RWPE2 (cell line): ENCODE measurements around the gene RC3H2.
"Not testable (repeated sequence)": the region's sequence is repeated elsewhere in the genome, so short reads cannot be mapped to it uniquely, and the experiment has no call there.

Experiments used
- ATAC-seq: fragments of 200-7000 bp; cut with Tn5 transposase; 3 replicates; pipeline ENCODE4 v1.9.1; 2021; ENCODE audit warnings: low read depth
- DNase-seq: peaks from one replicate; pipeline ENCODE4 v3.0.0-alpha.2; 2020; ENCODE audit warnings: low spot score
- H3K27ac ChIP-seq: fragments of 450-650 bp; 2 replicates; pipeline ENCODE4 v1.5.1; 2017; ENCODE audit warnings: mild to moderate bottlenecking; ENCODE audit not compliant: poor library complexity, severe bottlenecking
- H3K27me3 ChIP-seq: fragments of 250-450 bp; sonication (Bioruptor Pico); 2 replicates; pipeline ENCODE4 v1.5.1; 2021; ENCODE audit warnings: mild to moderate bottlenecking, moderate library complexity; ENCODE audit not compliant: insufficient read depth, poor library complexity, severe bottlenecking
- H3K36me3 ChIP-seq: fragments of 250-450 bp; sonication (Bioruptor Pico); 2 replicates; pipeline ENCODE4 v1.5.1; 2020; ENCODE audit warnings: low read depth, mild to moderate bottlenecking, moderate library complexity
- H3K4me1 ChIP-seq: fragments of 250-450 bp; sonication (Bioruptor Pico); 2 replicates; pipeline ENCODE4 v1.5.1; 2021; ENCODE audit warnings: mild to moderate bottlenecking, moderate library complexity; ENCODE audit not compliant: insufficient read depth, poor library complexity, severe bottlenecking
- H3K4me3 ChIP-seq: fragments of 250-450 bp; sonication (Bioruptor Pico); 2 replicates; pipeline ENCODE4 v1.5.1; 2021; ENCODE audit warnings: mild to moderate bottlenecking, moderate library complexity; ENCODE audit not compliant: severe bottlenecking
- H3K9me3 ChIP-seq: fragments of 250-450 bp; sonication (Bioruptor Pico); 2 replicates; pipeline ENCODE4 v1.5.1; 2021; ENCODE audit warnings: mild to moderate bottlenecking, moderate library complexity; ENCODE audit not compliant: severe bottlenecking
- TF ChIP-seq, protein P1 (sequence below): fragments of 450-650 bp; IDR thresholded peaks from one replicate; pipeline ENCODE4 v1.5.1; 2017; ENCODE audit warnings: mild to moderate bottlenecking, moderate library complexity; ENCODE audit not compliant: poor library complexity, severe bottlenecking

Gene RC3H2

DNA sequence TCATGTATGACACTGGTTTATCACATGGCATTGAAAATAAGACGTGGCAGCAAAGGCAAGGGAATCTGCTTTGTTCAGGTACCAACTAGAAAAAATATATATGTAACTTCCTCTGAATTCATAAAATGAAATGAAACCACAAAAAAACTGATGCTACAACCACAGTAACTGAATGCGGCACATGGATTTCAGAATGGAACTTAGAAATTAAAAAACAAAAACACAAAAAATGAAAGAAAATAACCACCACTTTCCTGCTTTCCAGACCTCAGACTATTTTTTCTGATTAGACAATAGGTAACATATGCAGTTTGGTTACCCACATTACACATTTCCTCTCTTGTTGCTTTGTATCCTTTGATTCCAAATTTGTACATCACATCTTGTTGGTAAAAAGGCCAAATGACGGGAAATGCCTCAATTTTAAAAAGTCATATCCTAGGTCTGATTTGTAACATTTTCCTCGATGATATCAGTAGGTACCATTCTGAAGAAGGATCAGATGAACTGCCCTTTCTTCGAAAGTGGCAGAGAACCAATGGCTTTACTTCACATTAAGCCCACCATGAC, 58.7 kb downstream of the RC3H2 start:
- Histone ChIP-seq H3K36me3 (peaks cover 59% of the 10 kb centered on the region), H3K4me1 (no peaks in the 10 kb centered on the region), H3K9me3 (no peaks in the 10 kb centered on the region), H3K27ac (no peak overlapping the region), H3K4me3 (no peak overlapping the region), H3K27me3 (no peaks in the 10 kb centered on the region)
- no peak for DNase-seq
- TF ChIP-seq, protein P1, sequence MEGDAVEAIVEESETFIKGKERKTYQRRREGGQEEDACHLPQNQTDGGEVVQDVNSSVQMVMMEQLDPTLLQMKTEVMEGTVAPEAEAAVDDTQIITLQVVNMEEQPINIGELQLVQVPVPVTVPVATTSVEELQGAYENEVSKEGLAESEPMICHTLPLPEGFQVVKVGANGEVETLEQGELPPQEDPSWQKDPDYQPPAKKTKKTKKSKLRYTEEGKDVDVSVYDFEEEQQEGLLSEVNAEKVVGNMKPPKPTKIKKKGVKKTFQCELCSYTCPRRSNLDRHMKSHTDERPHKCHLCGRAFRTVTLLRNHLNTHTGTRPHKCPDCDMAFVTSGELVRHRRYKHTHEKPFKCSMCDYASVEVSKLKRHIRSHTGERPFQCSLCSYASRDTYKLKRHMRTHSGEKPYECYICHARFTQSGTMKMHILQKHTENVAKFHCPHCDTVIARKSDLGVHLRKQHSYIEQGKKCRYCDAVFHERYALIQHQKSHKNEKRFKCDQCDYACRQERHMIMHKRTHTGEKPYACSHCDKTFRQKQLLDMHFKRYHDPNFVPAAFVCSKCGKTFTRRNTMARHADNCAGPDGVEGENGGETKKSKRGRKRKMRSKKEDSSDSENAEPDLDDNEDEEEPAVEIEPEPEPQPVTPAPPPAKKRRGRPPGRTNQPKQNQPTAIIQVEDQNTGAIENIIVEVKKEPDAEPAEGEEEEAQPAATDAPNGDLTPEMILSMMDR = no peak
- no peak for ATAC-seq

DNA sequence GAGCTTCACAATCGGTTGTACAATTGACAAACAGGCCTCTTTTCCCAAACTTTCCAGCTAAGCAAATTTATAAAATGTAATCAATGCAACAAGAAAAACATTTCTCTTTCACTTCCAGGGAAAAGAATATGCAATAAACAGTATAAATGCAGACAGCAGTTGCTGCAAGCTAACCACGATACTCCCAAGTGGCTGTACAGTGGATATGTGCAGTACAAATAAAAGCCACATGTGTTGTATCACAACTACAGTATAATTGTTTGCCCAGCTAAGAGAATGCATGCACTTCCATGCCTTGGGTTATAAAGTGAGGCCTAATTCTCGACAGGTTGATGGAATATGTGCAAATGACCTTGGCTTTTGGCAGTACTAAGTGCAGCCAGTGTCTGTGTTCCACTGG, 60.0 kb downstream of the RC3H2 start:
- no peaks in the 10 kb centered on the region for H3K27me3 ChIP-seq
- ATAC-seq (no peak), DNase-seq (no peak)
- TF ChIP-seq, protein P1 = no peak
- no peak overlapping the region for H3K27ac ChIP-seq
- H3K4me1 ChIP-seq = no peaks in the 10 kb centered on the region
- no peak overlapping the region for H3K4me3 ChIP-seq
- H3K9me3 ChIP-seq = no peaks in the 10 kb centered on the region
- peaks cover 46% of the 10 kb centered on the region for H3K36me3 ChIP-seq

DNA sequence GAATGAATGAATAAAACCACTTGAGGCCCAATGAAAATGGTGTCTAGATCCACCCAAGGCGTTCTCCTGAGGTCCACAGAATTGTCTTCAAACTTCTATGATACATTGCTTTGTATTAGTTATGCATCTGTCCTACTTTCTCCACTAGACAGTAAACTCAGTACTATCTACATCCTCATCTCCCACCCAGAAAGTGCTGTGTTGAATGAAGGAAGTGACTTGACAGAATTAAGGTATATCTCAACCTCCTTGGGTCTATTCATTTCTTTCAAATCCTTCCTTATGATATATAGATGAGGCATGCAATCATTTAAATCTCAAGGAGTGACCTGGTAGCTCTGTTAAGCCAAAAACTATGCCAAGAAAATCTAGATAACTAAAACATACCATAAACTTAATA, 61.0 kb downstream of the RC3H2 start:
- no peak for ATAC-seq
- TF ChIP-seq, protein P1 = no peak
- Histone ChIP-seq H3K36me3 (peaks cover 37% of the 10 kb centered on the region), H3K4me1 (no peaks in the 10 kb centered on the region), H3K27me3 (no peaks in the 10 kb centered on the region), H3K4me3 (no peak overlapping the region), H3K27ac (no peak overlapping the region), H3K9me3 (no peaks in the 10 kb centered on the region)
- DNase-seq = no peak

DNA sequence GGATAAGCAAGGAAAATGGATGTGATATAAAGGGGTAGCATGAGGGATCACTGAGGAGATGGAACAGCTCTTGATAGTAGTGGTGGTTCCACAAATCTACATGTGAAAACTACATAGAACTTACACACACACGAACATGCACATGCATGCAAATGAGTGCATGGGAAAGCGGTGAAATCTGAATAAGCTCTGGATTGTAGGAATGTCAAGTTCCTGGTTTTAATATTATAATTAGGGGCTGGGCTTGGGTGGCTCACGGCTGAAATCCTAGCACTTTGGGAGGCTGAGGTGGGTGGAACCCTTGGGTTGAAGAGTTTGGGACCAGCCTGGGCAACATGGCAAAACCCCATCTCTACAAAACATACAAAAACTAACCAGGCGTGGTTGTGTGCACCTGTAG, 63.7 kb downstream of the RC3H2 start:
- Histone ChIP-seq H3K27ac (no peak overlapping the region), H3K27me3 (no peaks in the 10 kb centered on the region), H3K4me3 (no peak overlapping the region), H3K4me1 (no peaks in the 10 kb centered on the region), H3K9me3 (no peaks in the 10 kb centered on the region), H3K36me3 (peaks cover 11% of the 10 kb centered on the region)
- ATAC-seq (no peak), DNase-seq (no peak)
- TF ChIP-seq, protein P1 = no peak

DNA sequence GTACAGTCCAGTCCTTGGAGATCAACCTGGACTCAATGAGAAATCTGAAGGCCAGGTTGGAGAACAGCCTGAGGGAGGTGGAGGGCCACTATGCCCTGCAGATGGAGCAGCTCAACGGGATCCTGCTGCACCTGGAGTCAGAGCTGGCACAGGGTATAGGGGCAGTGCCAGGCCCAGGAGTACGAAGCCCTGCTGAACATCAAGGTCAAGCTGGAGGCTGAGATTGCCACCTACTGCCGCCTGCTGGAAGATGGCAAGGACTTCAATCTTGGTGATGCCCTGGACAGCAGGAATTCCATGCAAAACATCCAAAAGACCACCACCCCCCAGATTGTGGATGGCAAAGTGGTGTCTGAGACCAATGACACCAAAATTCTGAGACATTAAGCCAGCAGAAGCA, 66.7 kb downstream of the RC3H2 start:
- not testable (repeated sequence) for H3K27me3 ChIP-seq, H3K4me1 ChIP-seq, DNase-seq, H3K36me3 ChIP-seq, H3K4me3 ChIP-seq, ATAC-seq, H3K27ac ChIP-seq, H3K9me3 ChIP-seq
